Common myeloid progenitor, CD34-positive (primary cell): ENCODE data around the gene PCED1B.

ENCODE experiments used
- CTCF ChIA-PET: fragments of 350-600 bp; sonication (Branson Sonifier 250); formaldehyde crosslinking; loops from one replicate; lab custom pipeline; 2021; ENCODE audit warnings: antibody characterized with exemption; lab: Charles Lee
- POLR2A ChIA-PET: fragments of 350-600 bp; sonication (Branson Sonifier 250); formaldehyde crosslinking; loops from one replicate; lab custom pipeline; 2021; ENCODE audit warnings: antibody characterized with exemption; lab: Charles Lee
- DNase-seq, 3 donors: peaks; one replicate each; pipeline versions ENCODE4 v3.0.0 to v3.0.0-alpha.2; 2013
- H3K27ac ChIP-seq, 2 experiments: 1 replicate in 1 of 2; 2 replicates in 1 of 2; pipeline ENCODE4 v1.7.0; 2013; ENCODE audit warnings: inconsistent platforms in 2 of 2, low read length in 2 of 2, mild to moderate bottlenecking in 2 of 2, low read depth in 1 of 2, moderate library complexity in 1 of 2; ENCODE audit not compliant: severe bottlenecking in 2 of 2, insufficient read depth in 1 of 2, poor library complexity in 1 of 2
- H3K27me3 ChIP-seq, 5 experiments: replicated peaks in 2 of 5; 1 replicate in 3 of 5; 2 replicates in 2 of 5; pipeline versions ENCODE4 v1.6.1 to v1.7.0; 2013; ENCODE audit warnings: low read length in 4 of 5, mild to moderate bottlenecking in 2 of 5, moderate library complexity in 2 of 5, inconsistent platforms in 1 of 5; ENCODE audit not compliant: insufficient read depth in 5 of 5, control insufficient read depth in 4 of 5
- H3K36me3 ChIP-seq, 4 experiments: 1 replicate in 2 of 4; 2 replicates in 2 of 4; pipeline versions ENCODE4 v1.6.1 to v1.7.0; 2013; ENCODE audit warnings: low read length in 3 of 4, control low read depth in 1 of 4, mild to moderate bottlenecking in 1 of 4; ENCODE audit not compliant: control insufficient read depth in 4 of 4, insufficient read depth in 4 of 4
- H3K4me1 ChIP-seq, 4 experiments: 1 replicate in 3 of 4; 2 replicates in 1 of 4; pipeline versions ENCODE4 v1.6.1 to v1.7.1; 2013; ENCODE audit warnings: low read length in 3 of 4, mild to moderate bottlenecking in 3 of 4, control low read depth in 1 of 4, inconsistent platforms in 1 of 4, moderate library complexity in 1 of 4; ENCODE audit not compliant: control insufficient read depth in 4 of 4, insufficient read depth in 4 of 4; ENCODE audit errors: control extremely low read depth in 1 of 4
- H3K4me3 ChIP-seq, 7 experiments: 1 replicate in 4 of 7; 2 replicates in 3 of 7; pipeline versions ENCODE4 v1.5.1 to v1.7.0; 2013; ENCODE audit warnings: mild to moderate bottlenecking in 7 of 7, low read length in 6 of 7, moderate library complexity in 6 of 7, inconsistent platforms in 2 of 7, low read depth in 2 of 7, control low read depth in 1 of 7; ENCODE audit not compliant: insufficient read depth in 4 of 7, control insufficient read depth in 1 of 7; ENCODE audit errors: extremely low read depth in 1 of 7
- H3K9me3 ChIP-seq, 5 experiments: 1 replicate in 4 of 5; 2 replicates in 1 of 5; pipeline versions ENCODE4 v1.6.1 to v1.7.1; 2013; ENCODE audit warnings: low read length in 4 of 5, mild to moderate bottlenecking in 2 of 5, inconsistent platforms in 1 of 5, low read depth in 1 of 5, moderate library complexity in 1 of 5; ENCODE audit not compliant: control insufficient read depth in 4 of 5, insufficient read depth in 2 of 5; ENCODE audit errors: control extremely low read depth in 1 of 5
- WGBS: methylation state at CpG from one replicate; pipeline ENCODE4 v1.1.5; 2013; ENCODE audit not compliant: insufficient coverage; 5-methylcytosine and 5-hydroxymethylcytosine counted together

Gene PCED1B

GRCh38 chr12:47079981-47080724, 732 bp downstream of the PCED1B start:
- peak; percentile 16 to 61 (median 48) for DNase-seq
- WGBS, result 0% methylated on average over 37 of the region's 49 CpGs

GRCh38 chr12:47080725-47081502, 1.5 kb downstream of the PCED1B start:
- H3K27ac ChIP-seq, result no peak overlapping the region

More at GRCh38 chr12:47079981-47080724, 732 bp downstream of the PCED1B start:
- H3K27ac ChIP-seq, result no peak overlapping the region
- CTCF ChIA-PET, result interaction anchor here (0.9 to 3.8 kb wide), 7 partner anchors 11 to 318 kb away, joined by 3 to 23 read pairs (median 6); no protein-coding TSS in a partner anchor
- H3K4me1 ChIP-seq, result peaks cover 15 to 43% (median 29%) of the 10 kb centered on the region in 4 experiments
- peak overlapping the region; percentile 37 to 88 (median 76) for H3K4me3 ChIP-seq
- peaks cover 0 to 9% (median 2%) of the 10 kb centered on the region in 5 experiments for H3K27me3 ChIP-seq
- no peaks in the 10 kb centered on the region for H3K9me3 ChIP-seq
- POLR2A ChIA-PET, result interaction anchor here (0.9 to 1.0 kb wide), 2 partner anchors 127 to 1081 kb away, joined by 3 to 4 read pairs; no protein-coding TSS in a partner anchor
- no peaks in the 10 kb centered on the region for H3K36me3 ChIP-seq

GRCh38 chr12:47082283-47082682, 2.9 kb downstream of the PCED1B start:
- peaks cover 0 to 9% (median 2%) of the 10 kb centered on the region in 5 experiments for H3K27me3 ChIP-seq
- 100% methylated on average over 1 of the region's 3 CpGs for WGBS
- no peaks in the 10 kb centered on the region for H3K36me3 ChIP-seq
- H3K4me1 ChIP-seq, result peaks cover 22 to 55% (median 36%) of the 10 kb centered on the region in 4 experiments
- ChIA-PET CTCF (no interaction called here), POLR2A (no interaction called here)
- no peak for DNase-seq
- H3K9me3 ChIP-seq, result no peaks in the 10 kb centered on the region
- no peak overlapping the region for H3K4me3 ChIP-seq
- H3K27ac ChIP-seq, result no peak overlapping the region

More at GRCh38 chr12:47080725-47081502, 1.5 kb downstream of the PCED1B start:
- Histone ChIP-seq H3K9me3 (no peaks in the 10 kb centered on the region), H3K27me3 (peaks cover 0 to 9% (median 2%) of the 10 kb centered on the region in 5 experiments), H3K36me3 (no peaks in the 10 kb centered on the region), H3K4me1 (peaks cover 19 to 49% (median 34%) of the 10 kb centered on the region in 4 experiments), H3K4me3 (peak overlapping the region; percentile 37 to 88 (median 76))
- CTCF ChIA-PET, result interaction anchor here (0.9 to 3.8 kb wide), 6 partner anchors 11 to 226 kb away, joined by 3 to 23 read pairs (median 4); no protein-coding TSS in a partner anchor
- WGBS, result 0% methylated on average over 20 of the region's 26 CpGs
- peak; percentile 63 to 90 (median 86) for DNase-seq
- POLR2A ChIA-PET, result interaction anchor here (1.0 kb wide), 1 partner anchor 1080 kb away, joined by 4 read pairs; no protein-coding TSS in a partner anchor

- ChIA-PET POLR2A (no interaction called here), CTCF (interaction anchor here (1.0 to 1.3 kb wide), 2 partner anchors 12 to 29 kb away, joined by 3 read pairs; no protein-coding TSS in a partner anchor)
- Histone ChIP-seq H3K4me3 (no peak overlapping the region), H3K27ac (no peak overlapping the region), H3K9me3 (no peaks in the 10 kb centered on the region), H3K4me1 (peaks cover 22 to 55% (median 36%) of the 10 kb centered on the region in 4 experiments), H3K36me3 (no peaks in the 10 kb centered on the region), H3K27me3 (peaks cover 0 to 8% (median 2%) of the 10 kb centered on the region in 5 experiments)
- DNase-seq, result no peak
- 98% methylated on average over 7 of the region's 7 CpGs for WGBS
These were observed 3.6 kb downstream of the PCED1B start for GRCh38 chr12:47082796-47083621.

GRCh38 chr12:47084172-47084571, 4.8 kb downstream of the PCED1B start:
- Histone ChIP-seq H3K4me3 (no peak overlapping the region), H3K9me3 (no peaks in the 10 kb centered on the region), H3K4me1 (peaks cover 19 to 48% (median 28%) of the 10 kb centered on the region in 4 experiments), H3K27me3 (no peaks in the 10 kb centered on the region), H3K36me3 (no peaks in the 10 kb centered on the region), H3K27ac (no peak overlapping the region)
- CTCF ChIA-PET, result interaction anchor here (1.3 kb wide), 1 partner anchor 31 kb away, joined by 3 read pairs; no protein-coding TSS in a partner anchor
- no CpG with 5 or more reads among the region's 1 CpG for WGBS
- no peak for DNase-seq
- POLR2A ChIA-PET, result no interaction called here

- Histone ChIP-seq H3K4me3 (peak overlapping the region in 3 of 7 experiments; percentile 27 to 48 (median 30)), H3K27me3 (no peaks in the 10 kb centered on the region), H3K27ac (no peak overlapping the region), H3K36me3 (no peaks in the 10 kb centered on the region), H3K4me1 (peaks cover 11 to 36% (median 19%) of the 10 kb centered on the region in 4 experiments), H3K9me3 (peaks cover 0 to 1% (median 0%) of the 10 kb centered on the region in 5 experiments)
- DNase-seq, result peak; percentile 55 to 90 (median 84)
- WGBS, result 13% methylated on average over 3 of the region's 6 CpGs
- CTCF ChIA-PET, result interaction anchor here (1.0 kb wide), 1 partner anchor 130 kb away, joined by 3 read pairs; no protein-coding TSS in a partner anchor
- POLR2A ChIA-PET, result no interaction called here
These were observed 6.4 kb downstream of the PCED1B start for GRCh38 chr12:47085815-47086252.
